ENCODE data around the gene NPC1L1.

- no peak for TF ChIP-seq EZH2 (IDR thresholded peaks at IDR 0.05; ENCODE audit: low read depth)
- TF ChIP-seq CTCF (conservative IDR thresholded peaks at IDR 0.05) = no peak
Measured at GRCh38 chr7:44520574-44520973, 20.6 kb downstream of the NPC1L1 start.
